Activated CD4-positive, alpha-beta memory T cell treated with anti-CD3 and anti-CD28 coated beads, Interleukin-2, amount 10 ng/mL, durations not matched to agents 7 days and 5 days (primary cell): ENCODE results near the gene ACOT9. TPM values are rescaled to one million over a fixed set of nuclear protein-coding genes. Genes with fewer than 3 reads are reported as not detected.
A peak's percentile ranks its signal among the peaks of the same experiment; 100 is the strongest.

Experiments
- CTCF ChIA-PET: fragments of 350-600 bp; sonication (Branson Sonifier 250); formaldehyde crosslinking; loops from one replicate; lab custom pipeline; 2021; ENCODE audit warnings: antibody characterized with exemption, inconsistent platforms; lab: Charles Lee
- POLR2A ChIA-PET: fragments of 350-600 bp; sonication (Branson Sonifier 250); formaldehyde crosslinking; loops from one replicate; lab custom pipeline; 2021; ENCODE audit warnings: antibody characterized with exemption; lab: Charles Lee
- DNase-seq: peaks from one replicate; pipeline ENCODE4 v3.0.0-alpha.2; 2020
- H3K27ac Mint-ChIP-seq: one replicate; pipeline ENCODE4 v1.8.0; 2021; ENCODE audit warnings: mild to moderate bottlenecking, mixed read lengths
- H3K27me3 Mint-ChIP-seq: one replicate; pipeline ENCODE4 v1.8.0; 2021; ENCODE audit warnings: mixed read lengths
- H3K36me3 Mint-ChIP-seq: one replicate; pipeline ENCODE4 v1.8.0; 2021; ENCODE audit warnings: low read depth, mixed read lengths
- H3K4me1 Mint-ChIP-seq: one replicate; pipeline ENCODE4 v1.8.0; 2021; ENCODE audit warnings: mixed read lengths
- H3K4me3 Mint-ChIP-seq: one replicate; pipeline ENCODE4 v1.8.0; 2021; ENCODE audit warnings: mild to moderate bottlenecking, mixed read lengths
- H3K9me3 Mint-ChIP-seq: one replicate; pipeline ENCODE4 v1.8.0; 2021; ENCODE audit warnings: mixed read lengths
- total RNA-seq, 2 experiments: library from RNA; stranded (reverse); gene quantifications; one replicate each; pipeline ENCODE4 v1.2.3, GENCODE V29; 2021

Gene ACOT9, protein sequence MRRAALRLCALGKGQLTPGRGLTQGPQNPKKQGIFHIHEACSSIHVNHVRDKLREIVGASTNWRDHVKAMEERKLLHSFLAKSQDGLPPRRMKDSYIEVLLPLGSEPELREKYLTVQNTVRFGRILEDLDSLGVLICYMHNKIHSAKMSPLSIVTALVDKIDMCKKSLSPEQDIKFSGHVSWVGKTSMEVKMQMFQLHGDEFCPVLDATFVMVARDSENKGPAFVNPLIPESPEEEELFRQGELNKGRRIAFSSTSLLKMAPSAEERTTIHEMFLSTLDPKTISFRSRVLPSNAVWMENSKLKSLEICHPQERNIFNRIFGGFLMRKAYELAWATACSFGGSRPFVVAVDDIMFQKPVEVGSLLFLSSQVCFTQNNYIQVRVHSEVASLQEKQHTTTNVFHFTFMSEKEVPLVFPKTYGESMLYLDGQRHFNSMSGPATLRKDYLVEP
- total RNA-seq = 10 to 100 TPM; 37.3 to 39.5 TPM

DNA sequence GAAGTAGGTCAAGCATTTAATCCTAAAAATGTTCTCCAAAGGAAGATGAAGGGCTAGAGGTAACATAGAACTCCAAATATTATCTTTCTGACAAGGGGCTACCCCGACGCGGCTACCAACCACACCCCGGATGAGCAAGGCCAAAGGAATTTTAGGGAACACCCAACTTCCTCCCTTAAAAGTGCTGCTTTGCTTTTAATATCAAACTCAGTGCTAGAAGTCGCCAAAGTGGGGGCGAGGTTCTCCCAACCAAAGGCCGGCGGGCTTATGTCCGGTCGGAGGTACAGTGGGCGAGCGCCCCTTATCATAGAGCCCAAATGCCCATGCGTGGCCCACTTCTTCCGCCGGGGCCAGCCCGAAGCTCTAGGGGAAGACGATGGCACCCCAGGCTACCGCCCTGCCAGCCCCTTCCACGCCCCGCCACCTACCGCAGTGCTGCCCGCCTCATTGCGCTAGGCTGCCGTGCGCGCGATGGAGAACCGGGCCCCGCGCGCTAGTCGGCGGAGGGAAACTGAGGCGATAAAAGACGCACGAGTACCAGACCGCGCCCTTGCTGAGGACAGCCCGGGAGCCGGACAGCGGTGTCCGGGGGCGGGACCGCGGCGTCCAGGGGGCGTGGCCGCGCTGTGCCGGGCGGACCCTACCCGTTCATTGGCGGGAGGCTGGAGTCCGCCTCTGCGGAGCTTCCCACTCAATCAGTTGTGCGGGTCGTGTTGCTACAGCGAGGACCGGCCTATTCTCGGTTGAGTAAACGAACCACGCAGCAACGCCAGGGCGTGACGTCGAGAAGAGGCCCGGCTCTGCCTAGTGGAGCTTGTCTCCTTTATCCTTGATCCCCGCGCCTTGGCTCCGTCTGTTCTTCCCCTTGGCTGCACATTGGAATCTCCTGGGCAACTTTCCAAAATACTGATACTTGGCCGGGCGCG lies at the start of gene ACOT9:
ACOT9 (minus strand) TSS at position 580 of the 926 bp plus-strand sequence; CDS start at position 448, 132 bp downstream.
- Mint-ChIP-seq H3K9me3 (no peaks in the 10 kb centered on the region), H3K27me3 (no peaks in the 10 kb centered on the region), H3K36me3 (peaks cover 2% of the 10 kb centered on the region), H3K4me3 (peak within 1 kb of the TSS; percentile 84), H3K4me1 (peaks cover 41% of the 10 kb centered on the region), H3K27ac (peak within 1 kb of the TSS; percentile 79)
- CTCF ChIA-PET = interaction anchor here (1.0 to 1.4 kb wide), 5 partner anchors 9 to 311 kb away, joined by 3 to 9 read pairs (median 5); partner anchors contain the start of genes EIF2S3 and SAT1
- peak; percentile 80 for DNase-seq
- POLR2A ChIA-PET = interaction anchor here (0.9 to 3.4 kb wide), 10 partner anchors 9 to 311 kb away, joined by 3 to 44 read pairs (median 4); partner anchors contain the start of genes PRDX4 and SAT1

DNA sequence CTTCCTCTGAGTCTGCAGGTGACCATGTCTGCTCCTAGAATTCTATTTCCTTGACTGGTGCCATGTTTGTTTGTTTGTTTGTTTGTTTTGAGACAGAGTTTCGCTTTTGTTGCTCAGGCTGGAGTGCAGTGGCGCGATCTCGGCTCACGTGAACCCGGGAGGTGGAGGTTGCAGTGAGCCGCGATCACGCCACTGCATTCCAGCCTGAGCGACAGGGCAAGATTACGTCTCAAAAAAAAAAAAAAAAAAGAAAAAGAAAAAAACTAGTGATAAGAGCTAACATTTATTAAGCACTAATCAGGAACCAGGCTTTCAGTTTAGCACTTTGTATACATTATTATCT lies 47.0 kb upstream of the ACOT9 start:
- CTCF ChIA-PET = interaction anchor here (0.7 kb wide), 1 partner anchor 30 kb away, joined by 3 read pairs; no protein-coding TSS in a partner anchor
- H3K27me3 Mint-ChIP-seq = no peaks in the 10 kb centered on the region
- H3K4me3 Mint-ChIP-seq = no peak overlapping the region
- H3K4me1 Mint-ChIP-seq = peaks cover 12% of the 10 kb centered on the region
- POLR2A ChIA-PET = no interaction called here
- no peaks in the 10 kb centered on the region for H3K9me3 Mint-ChIP-seq
- no peak for DNase-seq
- H3K27ac Mint-ChIP-seq = no peak overlapping the region
- peaks cover 8% of the 10 kb centered on the region for H3K36me3 Mint-ChIP-seq

DNA sequence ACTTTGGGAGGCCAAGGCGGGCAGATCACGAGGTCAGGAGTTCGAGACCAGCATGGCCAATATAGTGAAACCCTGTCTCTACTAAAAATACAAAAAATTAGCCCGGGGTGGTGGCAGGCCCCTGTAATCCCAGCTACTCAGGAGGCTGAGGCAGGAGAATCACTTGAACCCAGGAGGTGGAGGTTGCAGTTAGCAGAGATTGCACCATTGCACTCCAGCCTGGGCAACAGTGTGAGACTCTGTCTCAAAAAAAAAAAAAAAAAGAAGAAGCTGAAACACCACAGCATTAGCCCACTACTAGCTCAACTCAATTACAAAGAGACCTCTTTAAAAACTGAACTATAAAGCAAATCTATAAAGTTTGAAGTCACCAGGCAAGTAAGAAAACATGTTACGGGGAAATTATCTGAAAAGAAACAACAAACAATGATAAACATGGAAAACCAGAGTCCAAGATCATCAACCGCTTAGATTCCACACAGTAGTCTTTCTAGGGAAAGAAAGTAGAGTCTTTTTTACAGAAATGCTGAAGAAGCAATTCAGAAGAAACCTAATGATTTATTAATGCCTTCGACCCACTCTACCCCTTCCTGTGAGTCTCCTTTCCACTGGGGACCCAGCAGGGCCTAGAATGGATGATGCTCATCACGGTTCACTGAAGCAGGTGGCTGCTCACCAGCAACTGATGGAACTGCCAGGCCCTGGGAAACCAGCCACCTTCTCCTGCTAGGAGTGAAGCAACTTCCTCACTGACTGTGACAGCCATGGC lies 46.5 kb upstream of the ACOT9 start:
- H3K4me1 Mint-ChIP-seq = peaks cover 18% of the 10 kb centered on the region
- no peaks in the 10 kb centered on the region for H3K27me3 Mint-ChIP-seq
- no peaks in the 10 kb centered on the region for H3K9me3 Mint-ChIP-seq
- POLR2A ChIA-PET = no interaction called here
- H3K36me3 Mint-ChIP-seq = peaks cover 14% of the 10 kb centered on the region
- no peak for DNase-seq
- H3K4me3 Mint-ChIP-seq = no peak overlapping the region
- CTCF ChIA-PET = interaction anchor here (1.6 kb wide), 1 partner anchor 113 kb away, joined by 10 read pairs; no protein-coding TSS in a partner anchor
- no peak overlapping the region for H3K27ac Mint-ChIP-seq

DNA sequence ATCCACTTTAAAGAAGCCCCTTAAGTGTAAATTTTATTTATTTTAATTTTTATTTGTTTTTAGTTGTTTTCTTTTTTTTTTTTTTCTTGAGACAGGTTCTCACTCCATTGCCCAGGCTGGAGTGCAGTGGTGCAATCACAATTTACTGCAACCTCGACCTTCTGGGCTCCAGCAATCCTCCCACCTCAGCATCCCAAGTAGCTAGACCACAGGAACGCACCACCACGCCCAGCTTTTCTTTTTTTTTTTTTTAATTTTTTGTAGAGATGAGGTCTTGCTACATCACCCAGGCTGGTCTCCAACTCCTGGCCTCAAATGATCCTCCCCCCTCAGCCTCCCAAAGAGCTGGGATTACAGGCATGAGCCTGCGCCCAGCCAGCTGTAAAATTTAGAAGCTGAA lies 45.9 kb upstream of the ACOT9 start:
- H3K36me3 Mint-ChIP-seq = peaks cover 20% of the 10 kb centered on the region
- no peaks in the 10 kb centered on the region for H3K9me3 Mint-ChIP-seq
- H3K27ac Mint-ChIP-seq = no peak overlapping the region
- no peak overlapping the region for H3K4me3 Mint-ChIP-seq
- H3K27me3 Mint-ChIP-seq = no peaks in the 10 kb centered on the region
- no peak for DNase-seq
- ChIA-PET POLR2A (no interaction called here), CTCF (interaction anchor here (1.6 kb wide), 1 partner anchor 113 kb away, joined by 10 read pairs; no protein-coding TSS in a partner anchor)
- H3K4me1 Mint-ChIP-seq = peaks cover 22% of the 10 kb centered on the region

DNA sequence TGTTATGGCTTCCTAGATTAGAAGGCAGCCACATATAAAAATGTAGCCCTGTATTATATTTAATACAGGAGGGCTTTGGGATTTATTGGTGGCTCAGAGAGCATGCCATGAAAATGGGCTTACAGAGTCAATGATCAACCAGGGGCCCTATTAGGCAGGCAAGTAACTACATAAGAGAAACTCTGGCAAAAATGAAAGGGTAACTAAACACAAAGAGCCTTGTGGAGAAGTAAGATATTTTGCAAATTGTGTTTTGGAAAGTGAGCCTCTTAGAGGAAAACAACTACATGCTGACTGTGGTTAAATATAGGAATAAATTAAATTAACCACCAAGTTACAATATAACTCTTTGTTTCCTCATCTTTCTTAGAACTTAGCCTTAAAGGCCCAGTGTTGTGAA lies 45.4 kb upstream of the ACOT9 start:
- ChIA-PET POLR2A (no interaction called here), CTCF (interaction anchor here (1.6 kb wide), 1 partner anchor 114 kb away, joined by 10 read pairs; no protein-coding TSS in a partner anchor)
- Mint-ChIP-seq H3K27me3 (no peaks in the 10 kb centered on the region), H3K4me3 (no peak overlapping the region), H3K9me3 (no peaks in the 10 kb centered on the region), H3K4me1 (peaks cover 22% of the 10 kb centered on the region), H3K36me3 (peaks cover 24% of the 10 kb centered on the region), H3K27ac (no peak overlapping the region)
- no peak for DNase-seq

DNA sequence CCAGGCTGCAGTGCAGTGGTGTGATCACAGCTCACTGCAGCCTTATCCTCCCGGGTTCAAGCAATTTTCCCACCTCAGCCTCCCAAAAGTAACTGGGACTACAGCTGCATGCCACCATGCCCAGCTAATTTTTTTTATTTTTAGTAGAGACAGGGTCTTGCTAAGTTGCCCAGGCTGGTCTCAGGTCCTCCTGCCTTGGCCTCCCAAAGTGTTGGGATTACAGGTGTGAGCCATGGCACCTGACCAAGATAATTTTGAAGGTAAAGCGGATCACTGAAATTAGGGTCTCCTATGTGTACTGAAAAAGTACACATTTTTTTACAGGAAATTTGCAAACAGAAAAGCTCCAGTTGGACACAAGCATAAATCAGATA lies 44.7 kb upstream of the ACOT9 start:
- Mint-ChIP-seq H3K4me3 (no peak overlapping the region), H3K9me3 (no peaks in the 10 kb centered on the region), H3K36me3 (peaks cover 25% of the 10 kb centered on the region), H3K4me1 (peaks cover 23% of the 10 kb centered on the region), H3K27ac (no peak overlapping the region), H3K27me3 (no peaks in the 10 kb centered on the region)
- no peak for DNase-seq
- ChIA-PET POLR2A (no interaction called here), CTCF (interaction anchor here (0.5 to 1.6 kb wide), 3 partner anchors 17 to 114 kb away, joined by 3 to 10 read pairs (median 3); no protein-coding TSS in a partner anchor)

DNA sequence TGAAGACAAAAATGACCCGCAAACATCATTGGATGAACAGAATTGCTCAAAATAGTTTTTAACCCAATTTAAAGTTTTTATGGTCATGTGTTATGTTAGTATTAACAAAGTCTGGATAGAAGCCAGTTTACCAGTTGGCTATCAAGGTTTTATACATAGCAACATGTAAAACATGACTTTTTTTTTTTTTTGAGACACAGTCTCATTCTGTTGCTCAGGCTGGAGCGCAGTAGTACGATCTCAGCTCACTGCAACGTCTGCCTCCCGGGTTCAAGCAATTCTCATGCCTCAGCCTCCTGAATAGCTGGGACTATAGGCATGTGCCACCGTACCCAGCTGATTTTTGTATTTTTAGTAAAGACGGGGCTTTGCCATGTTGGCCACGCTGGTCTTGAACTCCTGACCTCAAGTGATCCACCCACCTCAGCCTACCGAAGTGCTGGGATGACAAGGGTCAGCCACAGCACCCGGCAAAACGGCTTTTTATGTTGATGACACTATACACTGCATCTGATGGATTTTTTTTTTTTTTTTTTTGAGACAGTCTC lies 43.3 kb upstream of the ACOT9 start:
- POLR2A ChIA-PET = interaction anchor here (0.7 to 1.1 kb wide), 2 partner anchors 16 to 17 kb away, joined by 3 to 6 read pairs; no protein-coding TSS in a partner anchor
- Mint-ChIP-seq H3K4me3 (no peak overlapping the region), H3K27ac (no peak overlapping the region), H3K27me3 (no peaks in the 10 kb centered on the region), H3K4me1 (peaks cover 34% of the 10 kb centered on the region), H3K36me3 (peaks cover 25% of the 10 kb centered on the region), H3K9me3 (no peaks in the 10 kb centered on the region)
- DNase-seq = no peak
- CTCF ChIA-PET = interaction anchor here (0.7 kb wide), 1 partner anchor 98 kb away, joined by 3 read pairs; no protein-coding TSS in a partner anchor

DNA sequence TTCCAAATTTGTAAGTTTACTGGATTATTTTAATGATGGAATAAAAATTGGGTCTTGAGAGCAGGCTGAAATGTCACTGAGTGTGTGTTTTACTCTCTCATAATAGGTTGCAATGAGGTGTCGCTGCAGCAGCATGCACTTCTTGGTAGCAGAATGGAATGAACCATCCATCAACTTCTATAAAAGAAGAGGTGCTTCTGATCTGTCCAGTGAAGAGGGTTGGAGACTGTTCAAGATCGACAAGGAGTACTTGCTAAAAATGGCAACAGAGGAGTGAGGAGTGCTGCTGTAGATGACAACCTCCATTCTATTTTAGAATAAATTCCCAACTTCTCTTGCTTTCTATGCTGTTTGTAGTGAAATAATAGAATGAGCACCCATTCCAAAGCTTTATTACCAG lies 42.5 kb upstream of the ACOT9 start:
- Mint-ChIP-seq H3K4me1 (peaks cover 37% of the 10 kb centered on the region), H3K9me3 (no peaks in the 10 kb centered on the region), H3K36me3 (peaks cover 25% of the 10 kb centered on the region), H3K4me3 (peak overlapping the region; percentile 90), H3K27ac (no peak overlapping the region), H3K27me3 (no peaks in the 10 kb centered on the region)
- no peak for DNase-seq
- ChIA-PET CTCF (no interaction called here), POLR2A (no interaction called here)

DNA sequence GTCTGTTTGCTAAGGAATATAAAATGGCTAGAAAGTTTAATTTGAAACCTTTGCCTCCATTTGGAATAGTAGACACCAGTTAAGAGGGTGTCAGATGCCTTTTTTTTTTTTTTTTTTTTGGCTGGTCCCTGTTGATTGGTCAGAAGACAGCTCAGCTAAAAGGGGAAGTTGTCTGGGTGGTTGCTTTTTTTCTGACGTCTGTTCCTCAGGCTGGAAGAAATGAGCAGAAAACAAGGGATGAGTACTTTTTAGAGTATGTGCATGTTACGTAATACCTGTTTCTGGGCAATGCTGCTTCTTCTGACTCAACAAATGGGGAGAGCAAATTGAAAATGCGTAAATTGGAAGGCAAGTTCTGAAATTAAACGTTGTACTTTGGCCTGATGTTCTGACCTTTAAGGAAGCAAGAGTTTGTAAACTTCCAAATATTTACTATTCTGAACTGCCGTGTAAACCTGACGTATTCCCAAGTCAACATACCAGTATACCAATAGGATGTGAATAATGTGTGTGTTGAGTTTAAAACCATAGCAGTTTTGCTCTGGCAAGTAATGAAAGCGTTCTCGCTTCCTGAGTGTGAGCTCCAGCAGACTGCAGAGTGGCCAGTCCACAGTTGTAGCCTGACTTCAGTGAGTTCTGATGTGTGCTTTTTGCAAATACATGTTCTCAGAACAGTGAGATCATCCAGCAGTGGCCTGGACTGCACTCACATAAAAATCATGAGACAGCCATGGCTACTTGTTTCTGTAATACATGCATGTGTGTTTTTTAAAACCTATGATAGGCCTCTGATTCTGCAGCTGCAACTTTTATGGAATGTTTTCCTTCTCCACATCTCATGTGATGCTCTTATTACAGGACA lies 41.6 kb upstream of the ACOT9 start:
- H3K9me3 Mint-ChIP-seq = no peaks in the 10 kb centered on the region
- POLR2A ChIA-PET = interaction anchor here (0.6 to 4.1 kb wide), 14 partner anchors 10 to 270 kb away, joined by 4 to 44 read pairs (median 12); partner anchors contain the start of genes ACOT9, EIF2S3, KLHL15 and PRDX4
- peaks cover 37% of the 10 kb centered on the region for H3K4me1 Mint-ChIP-seq

DNA sequence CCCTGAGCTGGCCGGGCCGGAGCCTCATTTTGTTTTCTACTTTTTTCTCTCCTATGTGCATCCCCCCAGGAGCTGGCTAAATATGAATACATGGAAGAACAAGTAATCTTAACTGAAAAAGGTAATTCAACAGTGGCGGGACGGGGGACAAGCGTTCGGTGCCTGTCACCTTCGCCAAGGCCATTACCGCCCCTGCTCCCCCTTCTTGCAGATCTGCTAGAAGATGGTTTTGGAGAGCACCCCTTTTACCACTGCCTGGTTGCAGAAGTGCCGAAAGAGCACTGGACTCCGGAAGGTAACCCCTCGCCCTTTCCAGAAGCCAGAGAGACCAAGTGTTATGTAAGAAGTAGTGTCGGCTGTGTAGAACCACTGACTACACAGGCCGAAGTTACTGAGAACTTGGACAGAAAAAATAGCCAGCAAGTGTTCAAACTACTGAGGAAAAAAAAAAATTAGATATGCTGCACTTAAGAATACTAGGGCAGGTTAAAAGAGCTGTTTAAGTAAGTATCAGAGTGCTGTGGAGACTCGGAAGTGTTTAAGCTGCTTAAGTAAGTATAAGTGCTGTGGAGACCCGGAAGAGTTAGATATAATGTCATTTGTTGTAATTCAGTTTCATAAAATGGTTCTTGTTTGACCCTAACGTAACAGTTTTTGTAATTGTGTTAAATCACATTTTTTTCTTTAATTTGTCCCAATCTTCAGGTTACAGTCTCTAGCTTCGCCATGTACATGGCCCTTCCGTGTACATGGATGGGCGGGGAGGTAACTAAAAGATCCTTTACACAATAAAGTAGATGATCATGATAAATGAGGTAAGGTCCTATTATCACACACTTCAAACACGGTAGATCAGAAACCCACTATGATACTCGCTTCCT lies 40.8 kb upstream of the ACOT9 start:
- Mint-ChIP-seq H3K27ac (peak overlapping the region; percentile 97), H3K36me3 (peaks cover 25% of the 10 kb centered on the region), H3K4me1 (peaks cover 37% of the 10 kb centered on the region), H3K4me3 (peak overlapping the region; percentile 90), H3K9me3 (no peaks in the 10 kb centered on the region), H3K27me3 (no peaks in the 10 kb centered on the region)
- peak; percentile 22 for DNase-seq
- ChIA-PET CTCF (interaction anchor here (0.7 to 5.6 kb wide), 17 partner anchors 11 to 270 kb away, joined by 3 to 80 read pairs (median 4); partner anchors contain the start of genes ACOT9, APOO, CXorf58 and EIF2S3), POLR2A (interaction anchor here (0.5 to 4.1 kb wide), 31 partner anchors 9 to 1810 kb away, joined by 3 to 44 read pairs (median 4); partner anchors contain the start of genes ACOT9, APOO, CXorf58 and EIF2S3)

More for the DNA sequence above, 41.6 kb upstream of the ACOT9 start:
- H3K27me3 Mint-ChIP-seq = no peaks in the 10 kb centered on the region
- H3K4me3 Mint-ChIP-seq = peak overlapping the region; percentile 90
- DNase-seq = no peak
- CTCF ChIA-PET = interaction anchor here (0.7 to 5.6 kb wide), 6 partner anchors 33 to 269 kb away, joined by 3 to 80 read pairs (median 15); partner anchors contain the start of genes APOO, CXorf58 and EIF2S3
- peaks cover 25% of the 10 kb centered on the region for H3K36me3 Mint-ChIP-seq
- H3K27ac Mint-ChIP-seq = peak overlapping the region; percentile 97
